Measurements from ENCODE around the gene BTBD16.

BTBD16 gene

DNA sequence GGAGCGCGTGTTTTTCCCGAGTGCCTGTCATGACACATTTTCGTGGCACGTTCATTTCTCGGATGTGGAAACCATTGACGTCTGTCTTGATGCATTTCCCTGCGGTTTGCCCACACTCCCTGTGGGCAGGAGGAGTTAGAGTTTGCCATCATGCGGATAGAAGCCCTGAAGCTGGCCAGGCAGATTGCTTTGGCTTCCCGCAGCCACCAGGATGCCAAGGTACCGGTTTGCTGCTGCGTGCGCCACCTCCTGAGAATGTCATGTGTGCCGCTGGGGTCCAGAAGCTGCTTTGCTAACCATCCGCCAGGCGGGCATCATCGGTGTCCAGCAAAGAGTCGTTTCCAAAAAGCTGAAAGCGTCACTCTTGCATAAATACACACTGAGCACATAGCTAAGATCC lies 40.9 kb upstream of the BTBD16 start:
- FAIRE-seq (no peak), DNase-seq (ENCODE audit: insufficient read length, low spot score) (no peak)
- no peak for TF ChIP-seq CTCF (IDR thresholded peaks at IDR 0.05; ENCODE audit: insufficient read depth, missing control alignments)

- DNase-seq (ENCODE audit: insufficient read length, low spot score) (no peak), FAIRE-seq (no peak)
- no peak for TF ChIP-seq CTCF (IDR thresholded peaks at IDR 0.05; ENCODE audit: insufficient read depth, missing control alignments)
Observed at GRCh38 chr10:122232769-122233168, 38.3 kb upstream of the BTBD16 start.

- TF ChIP-seq CTCF (IDR thresholded peaks at IDR 0.05; ENCODE audit: insufficient read depth, missing control alignments): no peak
- FAIRE-seq: no peak
- DNase-seq (ENCODE audit: insufficient read length, low spot score): no peak
Observed at GRCh38 chr10:122233857-122234348, 37.2 kb upstream of the BTBD16 start.

DNA sequence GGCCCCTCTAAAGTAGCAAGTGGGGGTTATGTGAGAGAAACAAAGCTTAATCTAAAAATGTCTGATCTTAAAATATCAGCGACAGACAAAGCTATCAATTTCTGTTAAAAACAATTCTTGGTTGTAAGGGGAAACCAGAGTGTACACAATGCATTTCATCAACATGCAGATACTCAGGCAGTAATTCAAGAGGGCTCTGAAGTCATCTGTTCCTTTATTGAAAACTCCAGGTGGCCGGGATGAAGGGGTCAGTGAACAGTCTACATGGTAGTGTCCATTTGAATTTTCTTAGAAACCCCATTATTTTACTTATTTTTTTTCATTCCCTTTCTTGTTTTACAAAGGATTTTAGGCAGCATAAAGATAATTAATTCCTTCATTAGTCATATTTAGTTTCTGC lies 36.7 kb upstream of the BTBD16 start:
- DNase-seq (ENCODE audit: insufficient read length, low spot score) (no peak), FAIRE-seq (no peak)
- TF ChIP-seq CTCF (IDR thresholded peaks at IDR 0.05; ENCODE audit: insufficient read depth, missing control alignments): no peak

DNA sequence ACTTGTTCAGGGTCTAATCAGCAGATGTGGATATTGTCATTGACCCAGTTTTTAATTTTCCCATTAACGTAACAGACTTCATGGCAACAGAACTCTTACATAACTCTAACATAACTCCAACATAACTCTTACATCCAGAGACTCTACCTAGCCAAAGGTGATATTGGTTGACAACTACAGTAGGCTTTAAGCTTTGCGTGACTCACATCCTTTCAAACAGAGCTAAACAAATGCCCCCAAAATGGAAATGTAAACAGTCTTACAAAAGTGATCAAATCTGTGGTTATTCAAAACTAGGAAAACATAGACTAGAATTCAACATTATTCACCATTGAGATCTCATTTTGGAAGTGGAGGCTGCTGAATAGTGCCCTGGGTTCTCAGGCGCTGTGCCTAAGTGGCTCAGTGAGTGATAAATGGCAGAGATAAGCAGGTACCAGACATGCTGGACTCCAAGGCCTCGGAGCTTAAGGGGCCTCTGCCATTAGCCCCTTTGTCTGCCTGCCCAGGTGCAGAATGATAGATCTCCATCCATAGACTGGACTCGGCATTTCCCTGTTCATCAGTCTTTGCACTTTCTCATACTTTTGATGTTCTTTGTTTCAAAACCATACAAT lies 34.3 kb upstream of the BTBD16 start:
- no peak for TF ChIP-seq CTCF (IDR thresholded peaks at IDR 0.05; ENCODE audit: insufficient read depth, missing control alignments)
- DNase-seq (ENCODE audit: insufficient read length, low spot score) (no peak), FAIRE-seq (no peak)

DNA sequence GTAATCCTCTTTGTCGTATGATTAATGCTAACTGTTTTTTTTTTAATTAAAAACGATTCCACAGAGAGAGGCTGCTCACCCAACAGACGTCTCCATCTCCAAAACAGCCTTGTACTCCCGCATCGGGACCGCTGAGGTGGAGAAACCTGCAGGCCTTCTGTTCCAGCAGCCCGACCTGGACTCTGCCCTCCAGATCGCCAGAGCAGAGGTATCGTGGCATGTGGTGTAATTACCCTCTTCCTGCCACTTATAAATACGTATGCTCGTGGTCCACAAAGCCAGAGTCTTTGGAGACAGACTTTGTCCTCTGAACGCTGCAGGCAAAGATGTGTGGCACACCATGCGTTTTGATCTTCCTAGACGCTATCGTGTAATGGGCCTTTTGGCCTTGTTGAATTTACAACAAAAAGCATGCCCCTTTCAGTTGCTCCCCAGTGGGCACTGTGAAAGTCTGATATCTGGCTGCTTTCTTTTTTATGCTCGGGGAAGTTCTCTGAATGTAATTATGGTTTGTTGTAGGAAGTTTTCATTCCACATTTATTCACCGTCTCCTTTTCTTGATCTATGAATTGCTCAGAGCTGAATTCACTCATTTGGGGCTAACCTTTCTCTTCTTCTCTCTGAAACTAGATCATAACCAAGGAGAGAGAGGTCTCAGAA lies 33.6 kb upstream of the BTBD16 start:
- DNase-seq (ENCODE audit: insufficient read length, low spot score) (no peak), FAIRE-seq (no peak)
- no peak for TF ChIP-seq CTCF (IDR thresholded peaks at IDR 0.05; ENCODE audit: insufficient read depth, missing control alignments)

- TF ChIP-seq CTCF (IDR thresholded peaks at IDR 0.05; ENCODE audit: insufficient read depth, missing control alignments): no peak
- no peak for FAIRE-seq
- no peak for DNase-seq (ENCODE audit: insufficient read length, low spot score)
Observed at GRCh38 chr10:122239578-122240257, 31.4 kb upstream of the BTBD16 start.

Measured in D721Med (cell line).